Neural progenitor cell (in vitro differentiated cells): Measurements from ENCODE around the gene SLC5A8.

ENCODE experiments used
- EZH2 ChIP-seq: fragments of 200-600 bp; sonication (generic); IDR thresholded peaks from 2 replicates; pipeline ENCODE4 v1.6.1; 2017; ENCODE audit warnings: antibody characterized with exemption, mild to moderate bottlenecking, moderate library complexity
- TF ChIP-seq, protein P1 (sequence below): fragments of 200-600 bp; sonication (generic); IDR thresholded peaks from 2 replicates; pipeline ENCODE4 v1.5.1; 2017; ENCODE audit warnings: antibody characterized with exemption, mild to moderate bottlenecking

DNA sequence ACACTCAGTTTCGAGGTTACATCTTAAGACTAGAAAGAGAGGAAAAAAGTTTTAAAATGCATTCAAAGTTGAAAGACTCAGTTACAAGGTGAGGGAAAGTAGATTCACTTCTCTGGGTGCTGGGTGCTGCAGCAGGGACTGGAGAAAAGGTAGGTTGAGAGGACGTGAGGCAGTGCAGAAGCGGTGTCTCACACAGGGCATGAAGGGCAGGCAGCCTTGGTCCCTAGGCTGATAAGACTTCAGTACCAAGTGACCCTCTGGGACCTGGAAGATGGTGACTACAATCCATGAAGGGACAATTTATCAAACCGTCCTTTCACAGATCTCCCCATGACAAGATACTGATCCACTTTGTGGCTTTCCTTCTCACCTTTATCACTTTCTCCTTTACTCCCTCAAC, 47.3 kb upstream of the SLC5A8 start:
- TF ChIP-seq, protein P1, sequence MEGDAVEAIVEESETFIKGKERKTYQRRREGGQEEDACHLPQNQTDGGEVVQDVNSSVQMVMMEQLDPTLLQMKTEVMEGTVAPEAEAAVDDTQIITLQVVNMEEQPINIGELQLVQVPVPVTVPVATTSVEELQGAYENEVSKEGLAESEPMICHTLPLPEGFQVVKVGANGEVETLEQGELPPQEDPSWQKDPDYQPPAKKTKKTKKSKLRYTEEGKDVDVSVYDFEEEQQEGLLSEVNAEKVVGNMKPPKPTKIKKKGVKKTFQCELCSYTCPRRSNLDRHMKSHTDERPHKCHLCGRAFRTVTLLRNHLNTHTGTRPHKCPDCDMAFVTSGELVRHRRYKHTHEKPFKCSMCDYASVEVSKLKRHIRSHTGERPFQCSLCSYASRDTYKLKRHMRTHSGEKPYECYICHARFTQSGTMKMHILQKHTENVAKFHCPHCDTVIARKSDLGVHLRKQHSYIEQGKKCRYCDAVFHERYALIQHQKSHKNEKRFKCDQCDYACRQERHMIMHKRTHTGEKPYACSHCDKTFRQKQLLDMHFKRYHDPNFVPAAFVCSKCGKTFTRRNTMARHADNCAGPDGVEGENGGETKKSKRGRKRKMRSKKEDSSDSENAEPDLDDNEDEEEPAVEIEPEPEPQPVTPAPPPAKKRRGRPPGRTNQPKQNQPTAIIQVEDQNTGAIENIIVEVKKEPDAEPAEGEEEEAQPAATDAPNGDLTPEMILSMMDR, result no peak
- no peak for TF ChIP-seq EZH2
